Fibroblast of lung (primary cell): Measurements from ENCODE around the gene BAAT. TPM values are rescaled to one million over a fixed set of nuclear protein-coding genes. Genes with fewer than 3 reads are reported as not detected.

Source experiments
- DNase-seq, 2 donors: peaks; one replicate each; pipeline versions ENCODE4 v3.0.0 to v3.0.0-alpha.2; 2010; ENCODE audit warnings: low read depth in 2 of 2
- H2AFZ ChIP-seq: 2 replicates; pipeline ENCODE4 v1.5.1; 2012; ENCODE audit warnings: low read length, control low read depth, inconsistent platforms
- H3K27ac ChIP-seq: 2 replicates; pipeline ENCODE4 v1.5.1; 2011; ENCODE audit warnings: low read length, control low read depth; ENCODE audit not compliant: insufficient read depth
- H3K27me3 ChIP-seq: 2 replicates; pipeline ENCODE4 v1.5.1; 2011; ENCODE audit warnings: mild to moderate bottlenecking, low read length; ENCODE audit not compliant: control insufficient read depth, insufficient read depth
- H3K36me3 ChIP-seq: 2 replicates; pipeline ENCODE4 v1.5.1; 2011; ENCODE audit warnings: low read length; ENCODE audit not compliant: control insufficient read depth, insufficient read depth
- H3K4me1 ChIP-seq: 2 replicates; pipeline ENCODE4 v1.5.1; 2011; ENCODE audit warnings: low read length; ENCODE audit not compliant: control insufficient read depth, insufficient read depth; ENCODE audit errors: extremely low read depth
- H3K4me2 ChIP-seq: 2 replicates; pipeline ENCODE4 v1.5.1; 2011; ENCODE audit warnings: low read length, control low read depth; ENCODE audit not compliant: insufficient read depth; ENCODE audit errors: extremely low read depth
- H3K4me3 ChIP-seq, 4 experiments: fragments of 200-600 bp in 1 of 4; sonication (generic) in 1 of 4; replicated peaks in 1 of 4; 2 replicates each; pipeline ENCODE4 v1.5.1; 2011 to 2016; ENCODE audit warnings: low read length in 4 of 4, low read depth in 3 of 4, mild to moderate bottlenecking in 3 of 4, control low read depth in 2 of 4, inconsistent platforms in 1 of 4, mixed read lengths in 1 of 4; ENCODE audit not compliant: insufficient read depth in 1 of 4; ENCODE audit errors: control extremely low read depth in 1 of 4
- H3K79me2 ChIP-seq: 2 replicates; pipeline ENCODE4 v1.5.1; 2012; ENCODE audit warnings: mild to moderate bottlenecking, low read length, inconsistent platforms; ENCODE audit not compliant: control insufficient read depth, insufficient read depth
- H3K9ac ChIP-seq: 2 replicates; pipeline ENCODE4 v1.5.1; 2011; ENCODE audit warnings: mild to moderate bottlenecking, low read length, control low read depth; ENCODE audit not compliant: insufficient read depth
- H3K9me3 ChIP-seq: 2 replicates; pipeline ENCODE4 v1.5.1; 2012; ENCODE audit warnings: low read depth, low read length; ENCODE audit not compliant: control insufficient read depth, insufficient read depth
- H4K20me1 ChIP-seq: 2 replicates; pipeline ENCODE4 v1.5.1; 2011; ENCODE audit warnings: low read length; ENCODE audit not compliant: control insufficient read depth, insufficient read depth; ENCODE audit errors: extremely low read depth
- CTCF ChIP-seq, 2 donors: IDR thresholded peaks in 1 of 2; conservative IDR thresholded peaks in 1 of 2; 1 replicate in 1 of 2; 2 replicates in 1 of 2; pipeline ENCODE4 v1.5.1; 2011 to 2012; ENCODE audit warnings: low read length in 2 of 2, control low read depth in 1 of 2, inconsistent platforms in 1 of 2, low read depth in 1 of 2, mild to moderate bottlenecking in 1 of 2
- EZH2 ChIP-seq: IDR thresholded peaks from 2 replicates; pipeline ENCODE4 v1.5.1; 2012; ENCODE audit warnings: low read length, control low read depth, mild to moderate bottlenecking; ENCODE audit errors: missing control alignments
- polyA plus RNA-seq, 2 donors: library from polyadenylated mRNA; depleted of rRNA in 1 of 2; stranded (reverse) in 1 of 2; unstranded in 1 of 2; fragments of >200 nt; gene quantifications; 2 replicates each; pipeline ENCODE4 v1.2.1, GENCODE V29; 2011 to 2012; ENCODE audit warnings: missing spikeins in 1 of 2
- total RNA-seq: library from RNA; depleted of rRNA; stranded (reverse); fragments of >200 nt; gene quantifications from 2 replicates; pipeline ENCODE4 v1.2.1, GENCODE V29; 2014

BAAT gene
- total and polyA plus RNA-seq, 2 donors (not counting 1 experiment from before 2014, with no cell fraction given): 0.02 TPM; not detected in 1

- H2AFZ ChIP-seq: no peak overlapping the region
- no peak overlapping the region for H3K4me2 ChIP-seq
- no peaks in the 10 kb centered on the region for H3K4me1 ChIP-seq
- no peak overlapping the region for H3K9ac ChIP-seq
- DNase-seq: peak in 1 of 2 donors; percentile 62
- H3K27ac ChIP-seq: no peak overlapping the region
- no peaks in the 10 kb centered on the region for H3K9me3 ChIP-seq
- TF ChIP-seq CTCF (conservative IDR thresholded peaks at IDR 0.05 in 1 of 2, IDR thresholded peaks at IDR 0.05 in 1 of 2; ENCODE audit: low read depth in 1 of 2, low read length in 2 of 2): no peak
- no peak for TF ChIP-seq EZH2
- H3K79me2 ChIP-seq: no peaks in the 10 kb centered on the region
- H4K20me1 ChIP-seq: no peaks in the 10 kb centered on the region
- H3K36me3 ChIP-seq: no peaks in the 10 kb centered on the region
- H3K27me3 ChIP-seq: no peaks in the 10 kb centered on the region
- no peak overlapping the region for H3K4me3 ChIP-seq
These were observed 1.4 kb downstream of the BAAT start for GRCh38 chr9:101383361-101383760.

- TF ChIP-seq CTCF (conservative IDR thresholded peaks at IDR 0.05 in 1 of 2, IDR thresholded peaks at IDR 0.05 in 1 of 2; ENCODE audit: low read depth in 1 of 2, low read length in 2 of 2) (no peak), EZH2 (no peak)
These were observed 2.9 kb downstream of the BAAT start for GRCh38 chr9:101381833-101382342.

DNA sequence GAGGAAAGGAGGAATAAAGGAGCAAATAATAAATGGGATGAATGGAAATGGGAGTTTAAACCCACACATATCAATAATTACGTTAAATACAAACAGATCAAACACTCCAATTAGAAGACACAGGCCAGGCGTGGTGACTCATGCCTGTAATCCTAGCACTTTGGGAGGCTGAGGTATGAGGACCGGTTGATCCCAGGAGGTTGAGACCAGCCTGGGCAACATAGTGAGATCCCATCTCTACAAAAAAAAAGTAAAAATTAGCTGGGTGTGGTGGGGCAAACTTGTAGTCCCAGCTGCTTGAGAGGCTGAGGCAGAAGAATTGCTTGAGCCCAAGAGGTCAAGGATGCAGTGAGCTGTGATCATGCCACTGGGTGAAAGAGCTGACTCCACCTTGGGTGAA, 3.7 kb downstream of the BAAT start:
- H3K79me2 ChIP-seq: no peaks in the 10 kb centered on the region
- H2AFZ ChIP-seq: no peak overlapping the region
- no peak overlapping the region for H3K4me2 ChIP-seq
- no peaks in the 10 kb centered on the region for H3K36me3 ChIP-seq
- no peaks in the 10 kb centered on the region for H4K20me1 ChIP-seq
- H3K9me3 ChIP-seq: no peaks in the 10 kb centered on the region
- H3K4me3 ChIP-seq: no peak overlapping the region
- DNase-seq: no peak
- H3K27me3 ChIP-seq: no peaks in the 10 kb centered on the region
- H3K4me1 ChIP-seq: no peaks in the 10 kb centered on the region
- no peak overlapping the region for H3K27ac ChIP-seq
- no peak overlapping the region for H3K9ac ChIP-seq
- no peak for TF ChIP-seq CTCF (conservative IDR thresholded peaks at IDR 0.05 in 1 of 2, IDR thresholded peaks at IDR 0.05 in 1 of 2; ENCODE audit: low read depth in 1 of 2, low read length in 2 of 2)
- TF ChIP-seq EZH2: no peak

More at GRCh38 chr9:101381833-101382342, 2.9 kb downstream of the BAAT start:
- Histone ChIP-seq H3K79me2 (no peaks in the 10 kb centered on the region), H3K27me3 (no peaks in the 10 kb centered on the region), H3K4me3 (no peak overlapping the region), H3K4me2 (no peak overlapping the region), H3K36me3 (no peaks in the 10 kb centered on the region), H4K20me1 (no peaks in the 10 kb centered on the region), H3K9me3 (no peaks in the 10 kb centered on the region), H3K9ac (no peak overlapping the region), H3K4me1 (no peaks in the 10 kb centered on the region), H3K27ac (no peak overlapping the region), H2AFZ (no peak overlapping the region)
- no peak for DNase-seq
